SK-N-SH (cell line): ENCODE results near the gene STK39. TPM values are rescaled to one million over a fixed set of nuclear protein-coding genes. Genes with fewer than 3 reads are reported as not detected.

Experiments used
- CTCF ChIA-PET: fragments of 300-600, 350-600 bp; formaldehyde crosslinking; extraction: SDS; loops from one replicate; lab custom pipeline; 2021; lab: Yijun Ruan, JAX
- POLR2A ChIA-PET: fragments of 350-600 bp; sonication (Branson Sonifier 250); formaldehyde crosslinking; extraction: SDS; loops from one replicate; lab custom pipeline; 2020; ENCODE audit warnings: antibody characterized with exemption, inconsistent platforms; lab: Yijun Ruan, JAX
- DNase-seq: peaks from one replicate; pipeline ENCODE4 v3.0.0; 2012
- H2AFZ ChIP-seq: fragments of 200-600 bp; sonication (generic); 2 replicates; pipeline ENCODE4 v1.8.1; 2016; ENCODE audit warnings: antibody characterized with exemption, mild to moderate bottlenecking, low read depth
- H3F3A ChIP-seq: fragments of 200-600 bp; sonication (generic); replicated peaks from 2 replicates; pipeline ENCODE3; 2016; ENCODE audit warnings: antibody characterized with exemption, mild to moderate bottlenecking; ENCODE audit not compliant: insufficient read depth
- H3K27ac ChIP-seq, 2 experiments: fragments of 200-500 bp in 1 of 2; fragments of 200-600 bp in 1 of 2; sonication (Bioruptor generic) in 1 of 2; sonication (generic), shearing (Covaris generic) in 1 of 2; 2 replicates each; pipeline versions ENCODE4 v1.5.1 to v1.6.1; 2014 to 2016; ENCODE audit warnings: low read depth in 2 of 2, inconsistent platforms in 1 of 2, low read length in 1 of 2, mild to moderate bottlenecking in 1 of 2, mixed read lengths in 1 of 2
- H3K27me3 ChIP-seq: fragments of 200-600 bp; sonication (generic), shearing (Covaris generic); 2 replicates; pipeline ENCODE4 v1.6.1; 2016; ENCODE audit warnings: mixed run types; ENCODE audit not compliant: insufficient read depth
- H3K36me3 ChIP-seq, 2 experiments: fragments of 200-500 bp in 1 of 2; fragments of 200-600 bp in 1 of 2; sonication (Bioruptor generic) in 1 of 2; sonication (generic) in 1 of 2; replicated peaks in 1 of 2; 2 replicates each; pipeline versions ENCODE3 to v1.5.1; 2014 to 2016; ENCODE audit warnings: low read length in 1 of 2, mild to moderate bottlenecking in 1 of 2; ENCODE audit not compliant: insufficient read depth in 2 of 2, control insufficient read depth in 1 of 2
- H3K4me1 ChIP-seq, 2 experiments: fragments of 200-500 bp in 1 of 2; fragments of 200-600 bp in 1 of 2; sonication (Bioruptor generic) in 1 of 2; sonication (generic), shearing (Covaris generic) in 1 of 2; 2 replicates each; pipeline versions ENCODE4 v1.5.1 to v1.6.1; 2014 to 2016; ENCODE audit warnings: low read depth in 1 of 2, low read length in 1 of 2, mixed run types in 1 of 2; ENCODE audit not compliant: insufficient read depth in 2 of 2, control insufficient read depth in 1 of 2
- H3K4me2 ChIP-seq: fragments of 200-600 bp; sonication (generic), shearing (Covaris generic); 2 replicates; pipeline ENCODE4 v1.6.1; 2017; ENCODE audit warnings: mixed run types
- H3K4me3 ChIP-seq, 2 experiments: fragments of 200-500 bp in 1 of 2; fragments of 200-600 bp in 1 of 2; sonication (Bioruptor generic) in 1 of 2; sonication (generic), shearing (Covaris generic) in 1 of 2; 2 replicates each; pipeline versions ENCODE4 v1.5.1 to v1.8.1; 2014 to 2016; ENCODE audit warnings: low read depth in 2 of 2, inconsistent platforms in 1 of 2, low read length in 1 of 2, mild to moderate bottlenecking in 1 of 2, mixed read lengths in 1 of 2, moderate library complexity in 1 of 2
- H3K79me2 ChIP-seq: fragments of 200-600 bp; sonication (generic); 2 replicates; pipeline ENCODE4 v1.8.1; 2017; ENCODE audit warnings: mild to moderate bottlenecking; ENCODE audit not compliant: insufficient read depth
- H3K9ac ChIP-seq: fragments of 200-600 bp; sonication (generic); 2 replicates; pipeline ENCODE4 v1.6.1; 2017; ENCODE audit warnings: mixed run types
- H3K9me2 ChIP-seq: fragments of 200-600 bp; sonication (generic); 2 replicates; pipeline ENCODE4 v1.6.1; 2017; ENCODE audit warnings: mixed run types
- H3K9me3 ChIP-seq: fragments of 200-600 bp; sonication (generic); 2 replicates; pipeline ENCODE4 v1.6.1; 2017; ENCODE audit warnings: mixed run types, mild to moderate bottlenecking, moderate library complexity
- H4K20me1 ChIP-seq: fragments of 200-600 bp; sonication (generic); 2 replicates; pipeline ENCODE4 v1.6.1; 2017; ENCODE audit warnings: mild to moderate bottlenecking, mixed run types; ENCODE audit not compliant: insufficient read depth
- CHD2 ChIP-seq: fragments of 150-350 bp; IDR thresholded peaks from 2 replicates; pipeline ENCODE4 v1.6.1; 2018; ENCODE audit warnings: low read length; ENCODE audit not compliant: partially characterized antibody
- CTCF ChIP-seq: fragments of 200-600 bp; sonication (generic); IDR thresholded peaks from 2 replicates; pipeline ENCODE4 v1.6.1; 2017; ENCODE audit warnings: antibody characterized with exemption, mild to moderate bottlenecking, moderate library complexity
- ELF1 ChIP-seq: IDR thresholded peaks from 2 replicates; pipeline ENCODE4 v1.4.0; 2012
- EZH2phosphoT487 ChIP-seq: fragments of 200-600 bp; sonication (generic); IDR thresholded peaks from 2 replicates; pipeline ENCODE4 v1.6.1; 2017; ENCODE audit warnings: low read depth, mixed run types, mild to moderate bottlenecking, antibody characterized with exemption, moderate library complexity, borderline replicate concordance
- GABPA ChIP-seq: IDR thresholded peaks from 2 replicates; pipeline ENCODE4 v1.4.0; 2012; ENCODE audit warnings: low read depth, mild to moderate bottlenecking
- GATA2 ChIP-seq: sonication (generic); formaldehyde crosslinking; IDR thresholded peaks from 2 replicates; pipeline ENCODE4 v1.5.0; 2020; ENCODE audit warnings: mild to moderate bottlenecking, missing genetic modification reagents
- IRF3 ChIP-seq: fragments of 150-350 bp; IDR thresholded peaks from 2 replicates; pipeline ENCODE4 v1.6.1; 2016; ENCODE audit warnings: mild to moderate bottlenecking, low read depth, low read length
- PBX3 ChIP-seq: IDR thresholded peaks from 2 replicates; pipeline ENCODE4; 2012
- REST ChIP-seq: IDR thresholded peaks from 2 replicates; pipeline ENCODE4 v1.6.1; 2012; ENCODE audit warnings: mild to moderate bottlenecking, low read depth, low read length, moderate library complexity
- SIN3A ChIP-seq: IDR thresholded peaks from 2 replicates; pipeline ENCODE4 v1.6.1; 2012; ENCODE audit warnings: low read depth, mild to moderate bottlenecking, low read length, moderate library complexity, borderline replicate concordance
- TEAD4 ChIP-seq: IDR thresholded peaks from 2 replicates; pipeline ENCODE4 v1.4.0; 2012; ENCODE audit warnings: mild to moderate bottlenecking, borderline replicate concordance; ENCODE audit not compliant: insufficient read depth
- USF1 ChIP-seq: IDR thresholded peaks from 2 replicates; pipeline ENCODE4 v1.4.0; 2012; ENCODE audit warnings: low read depth, borderline replicate concordance
- USF2 ChIP-seq: fragments of 150-350 bp; IDR thresholded peaks from 2 replicates; pipeline ENCODE4 v1.6.1; 2017; ENCODE audit warnings: antibody characterized with exemption, low read length, low read depth, borderline replicate concordance
- YY1 ChIP-seq: IDR thresholded peaks from 2 replicates; pipeline ENCODE4 v1.4.0; 2012; ENCODE audit warnings: low read depth, mild to moderate bottlenecking
- WGBS: methylation state at CpG from one replicate; pipeline ENCODE4 v1.1.6; 2017; ENCODE audit warnings: low lambda C conversion rate; 5-methylcytosine and 5-hydroxymethylcytosine counted together
- polyA plus RNA-seq, 3 experiments: library from polyadenylated mRNA; depleted of rRNA; stranded (reverse); fragments of >200 nt; gene quantifications; 2 replicates each; pipeline ENCODE4 v1.2.3, GENCODE V29; 2012

STK39 gene
- polyA plus RNA-seq, 1 of the 3 experiments (the other 2 are of a cell fraction), result 9.6 TPM

GRCh38 chr2:168192839-168193616 lies 54.4 kb downstream of the STK39 start (continued):
- TF ChIP-seq PBX3, result no peak
- TF ChIP-seq YY1, result no peak
- TF ChIP-seq GABPA, result no peak
- TF ChIP-seq CTCF, result no peak

GRCh38 chr2:168191955-168192785 lies 55.2 kb downstream of the STK39 start:
- CTCF ChIA-PET, result no interaction called here

More at GRCh38 chr2:168191955-168192785, 55.2 kb downstream of the STK39 start:
- Histone ChIP-seq H3K9me2 (no peaks in the 10 kb centered on the region), H4K20me1 (peaks cover 32% of the 10 kb centered on the region), H2AFZ (no peak overlapping the region), H3K9ac (no peak overlapping the region), H3F3A (peaks cover 19% of the 10 kb centered on the region), H3K79me2 (peaks cover 81% of the 10 kb centered on the region), H3K4me3 (no peak overlapping the region), H3K27ac (no peak overlapping the region), H3K4me1 (peaks cover 36 to 50% of the 10 kb centered on the region in 2 experiments), H3K27me3 (no peaks in the 10 kb centered on the region), H3K36me3 (no peaks in the 10 kb centered on the region), H3K4me2 (no peak overlapping the region), H3K9me3 (no peaks in the 10 kb centered on the region)
- no peak for DNase-seq
- POLR2A ChIA-PET, result no interaction called here
- TF ChIP-seq CHD2 (no peak), EZH2phosphoT487 (no peak), TEAD4 (no peak), REST (no peak), USF1 (no peak), GATA2 (no peak), USF2 (no peak), IRF3 (no peak), ELF1 (no peak), SIN3A (no peak)
- WGBS, result 96% methylated on average over 6 of the region's 6 CpGs
